MM.1S (cell line): ENCODE measurements around the gene CEP164.

Source experiments
- EZH2 ChIP-seq: fragments of 300-600 bp; sonication (generic); optimal IDR thresholded peaks from 2 replicates; pipeline ENCODE3; 2017; ENCODE audit warnings: low read depth, mild to moderate bottlenecking, antibody characterized with exemption, low read length, mixed read lengths
- EZH2phosphoT487 ChIP-seq: fragments of 300-600 bp; sonication (generic); IDR thresholded peaks from 2 replicates; pipeline ENCODE4 v1.6.1; 2018; ENCODE audit warnings: antibody characterized with exemption, low read length
- TF ChIP-seq, protein P1 (sequence below): fragments of 300-600 bp; sonication (generic); IDR thresholded peaks from 2 replicates; pipeline ENCODE4 v1.5.1; 2016; ENCODE audit warnings: antibody characterized with exemption, low read length, mixed read lengths

- TF ChIP-seq EZH2 (no peak), EZH2phosphoT487 (no peak)
- TF ChIP-seq, protein P1, sequence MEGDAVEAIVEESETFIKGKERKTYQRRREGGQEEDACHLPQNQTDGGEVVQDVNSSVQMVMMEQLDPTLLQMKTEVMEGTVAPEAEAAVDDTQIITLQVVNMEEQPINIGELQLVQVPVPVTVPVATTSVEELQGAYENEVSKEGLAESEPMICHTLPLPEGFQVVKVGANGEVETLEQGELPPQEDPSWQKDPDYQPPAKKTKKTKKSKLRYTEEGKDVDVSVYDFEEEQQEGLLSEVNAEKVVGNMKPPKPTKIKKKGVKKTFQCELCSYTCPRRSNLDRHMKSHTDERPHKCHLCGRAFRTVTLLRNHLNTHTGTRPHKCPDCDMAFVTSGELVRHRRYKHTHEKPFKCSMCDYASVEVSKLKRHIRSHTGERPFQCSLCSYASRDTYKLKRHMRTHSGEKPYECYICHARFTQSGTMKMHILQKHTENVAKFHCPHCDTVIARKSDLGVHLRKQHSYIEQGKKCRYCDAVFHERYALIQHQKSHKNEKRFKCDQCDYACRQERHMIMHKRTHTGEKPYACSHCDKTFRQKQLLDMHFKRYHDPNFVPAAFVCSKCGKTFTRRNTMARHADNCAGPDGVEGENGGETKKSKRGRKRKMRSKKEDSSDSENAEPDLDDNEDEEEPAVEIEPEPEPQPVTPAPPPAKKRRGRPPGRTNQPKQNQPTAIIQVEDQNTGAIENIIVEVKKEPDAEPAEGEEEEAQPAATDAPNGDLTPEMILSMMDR = no peak
Observed at GRCh38 chr11:117410238-117410637, 82.6 kb downstream of the CEP164 start.
